ENCODE data around the gene DXO.
A peak's percentile ranks its signal among the peaks of the same experiment; 100 is the strongest.

DXO gene

GRCh38 chr6:31947070-31947675 is 24.8 kb downstream of the DXO start:
- TF ChIP-seq YY1 (IDR thresholded peaks at IDR 0.05; ENCODE audit: insufficient read depth, insufficient read length): no peak
- TF ChIP-seq ZNF274 (IDR thresholded peaks at IDR 0.05; ENCODE audit: low read depth, low read length): no peak
- no peak for TF ChIP-seq SUZ12 (IDR thresholded peaks at IDR 0.05; ENCODE audit: extremely low read depth, insufficient read depth, insufficient read length)
- no peaks in the 10 kb centered on the region for H3K4me1 ChIP-seq (ENCODE audit: insufficient read depth, insufficient read length)
- peaks cover 19% of the 10 kb centered on the region for H3K36me3 ChIP-seq (ENCODE audit: insufficient read depth, insufficient read length, low read length)
- H3K4me3 ChIP-seq (ENCODE audit: insufficient read length, low read depth): no peak overlapping the region
- DNase-seq (ENCODE audit: low read depth, low spot score): no peak
- no peak overlapping the region for H3K9ac ChIP-seq (ENCODE audit: insufficient read length, low read depth)
- no peaks in the 10 kb centered on the region for H3K27me3 ChIP-seq (ENCODE audit: insufficient read depth, insufficient read length)
- no peaks in the 10 kb centered on the region for H3K9me3 ChIP-seq (ENCODE audit: insufficient read depth, low read length)

GRCh38 chr6:31946370-31946885 is 25.5 kb downstream of the DXO start:
- Histone ChIP-seq H3K36me3 (ENCODE audit: insufficient read depth, insufficient read length, low read length) (peaks cover 12% of the 10 kb centered on the region), H3K9me3 (ENCODE audit: insufficient read depth, low read length) (no peaks in the 10 kb centered on the region), H3K9ac (ENCODE audit: insufficient read length, low read depth) (no peak overlapping the region), H3K4me1 (ENCODE audit: insufficient read depth, insufficient read length) (no peaks in the 10 kb centered on the region), H3K27me3 (ENCODE audit: insufficient read depth, insufficient read length) (no peaks in the 10 kb centered on the region), H3K4me3 (ENCODE audit: insufficient read length, low read depth) (no peak overlapping the region)
- no peak for TF ChIP-seq ZNF274 (IDR thresholded peaks at IDR 0.05; ENCODE audit: low read depth, low read length)
- TF ChIP-seq YY1 (IDR thresholded peaks at IDR 0.05; ENCODE audit: insufficient read depth, insufficient read length): no peak
- TF ChIP-seq SUZ12 (IDR thresholded peaks at IDR 0.05; ENCODE audit: extremely low read depth, insufficient read depth, insufficient read length): no peak
- no peak for DNase-seq (ENCODE audit: low read depth, low spot score)

- Histone ChIP-seq H3K4me1 (ENCODE audit: insufficient read depth, insufficient read length) (peaks cover 2% of the 10 kb centered on the region), H3K9ac (ENCODE audit: insufficient read length, low read depth) (no peak within 1 kb of the TSS), H3K4me3 (ENCODE audit: insufficient read length, low read depth) (no peak within 1 kb of the TSS), H3K9me3 (ENCODE audit: insufficient read depth, low read length) (no peaks in the 10 kb centered on the region), H3K27me3 (ENCODE audit: insufficient read depth, insufficient read length) (no peaks in the 10 kb centered on the region), H3K36me3 (ENCODE audit: insufficient read depth, insufficient read length, low read length) (peaks cover 5% of the 10 kb centered on the region)
- TF ChIP-seq SUZ12 (IDR thresholded peaks at IDR 0.05; ENCODE audit: extremely low read depth, insufficient read depth, insufficient read length): no peak
- no peak for TF ChIP-seq YY1 (IDR thresholded peaks at IDR 0.05; ENCODE audit: insufficient read depth, insufficient read length)
- no peak for TF ChIP-seq ZNF274 (IDR thresholded peaks at IDR 0.05; ENCODE audit: low read depth, low read length)
- no peak for DNase-seq (ENCODE audit: low read depth, low spot score)
Measured at GRCh38 chr6:31945507-31946369, 26.2 kb downstream of the DXO start, which contains the start of gene CFB. Gene CFB, plus strand, starts transcription at chr6:31946095. Its CDS starts 127 bp downstream, at chr6:31946222.

GRCh38 chr6:31945154-31945506 is 26.8 kb downstream of the DXO start:
- Histone ChIP-seq H3K4me1 (ENCODE audit: insufficient read depth, insufficient read length) (peaks cover 4% of the 10 kb centered on the region), H3K4me3 (ENCODE audit: insufficient read length, low read depth) (no peak overlapping the region), H3K9me3 (ENCODE audit: insufficient read depth, low read length) (no peaks in the 10 kb centered on the region), H3K9ac (ENCODE audit: insufficient read length, low read depth) (no peak overlapping the region), H3K36me3 (ENCODE audit: insufficient read depth, insufficient read length, low read length) (no peaks in the 10 kb centered on the region), H3K27me3 (ENCODE audit: insufficient read depth, insufficient read length) (no peaks in the 10 kb centered on the region)
- no peak for DNase-seq (ENCODE audit: low read depth, low spot score)
- TF ChIP-seq ZNF274 (IDR thresholded peaks at IDR 0.05; ENCODE audit: low read depth, low read length) (no peak), YY1 (IDR thresholded peaks at IDR 0.05; ENCODE audit: insufficient read depth, insufficient read length) (no peak), SUZ12 (IDR thresholded peaks at IDR 0.05; ENCODE audit: extremely low read depth, insufficient read depth, insufficient read length) (no peak)

GRCh38 chr6:31943742-31944141 is 28.2 kb downstream of the DXO start:
- no peak for DNase-seq (ENCODE audit: low read depth, low spot score)
- TF ChIP-seq YY1 (IDR thresholded peaks at IDR 0.05; ENCODE audit: insufficient read depth, insufficient read length): no peak
- TF ChIP-seq SUZ12 (IDR thresholded peaks at IDR 0.05; ENCODE audit: extremely low read depth, insufficient read depth, insufficient read length): no peak
- TF ChIP-seq ZNF274 (IDR thresholded peaks at IDR 0.05; ENCODE audit: low read depth, low read length): no peak
- peaks cover 5% of the 10 kb centered on the region for H3K4me1 ChIP-seq (ENCODE audit: insufficient read depth, insufficient read length)

GRCh38 chr6:31940256-31940664 is 31.7 kb downstream of the DXO start:
- no peak for DNase-seq (ENCODE audit: low read depth, low spot score)
- peak overlapping the region; percentile 10 for H3K9ac ChIP-seq (ENCODE audit: insufficient read length, low read depth)
- no peaks in the 10 kb centered on the region for H3K36me3 ChIP-seq (ENCODE audit: insufficient read depth, insufficient read length, low read length)
- H3K4me1 ChIP-seq (ENCODE audit: insufficient read depth, insufficient read length): peaks cover 5% of the 10 kb centered on the region
- H3K27me3 ChIP-seq (ENCODE audit: insufficient read depth, insufficient read length): no peaks in the 10 kb centered on the region
- no peaks in the 10 kb centered on the region for H3K9me3 ChIP-seq (ENCODE audit: insufficient read depth, low read length)
- H3K4me3 ChIP-seq (ENCODE audit: insufficient read length, low read depth): no peak overlapping the region
- TF ChIP-seq SUZ12 (IDR thresholded peaks at IDR 0.05; ENCODE audit: extremely low read depth, insufficient read depth, insufficient read length) (no peak), ZNF274 (IDR thresholded peaks at IDR 0.05; ENCODE audit: low read depth, low read length) (no peak), YY1 (IDR thresholded peaks at IDR 0.05; ENCODE audit: insufficient read depth, insufficient read length) (no peak)

More at GRCh38 chr6:31943742-31944141, 28.2 kb downstream of the DXO start:
- H3K27me3 ChIP-seq (ENCODE audit: insufficient read depth, insufficient read length): no peaks in the 10 kb centered on the region
- no peaks in the 10 kb centered on the region for H3K9me3 ChIP-seq (ENCODE audit: insufficient read depth, low read length)
- H3K36me3 ChIP-seq (ENCODE audit: insufficient read depth, insufficient read length, low read length): no peaks in the 10 kb centered on the region
- H3K4me3 ChIP-seq (ENCODE audit: insufficient read length, low read depth): no peak overlapping the region
- no peak overlapping the region for H3K9ac ChIP-seq (ENCODE audit: insufficient read length, low read depth)

- Histone ChIP-seq H3K9me3 (ENCODE audit: insufficient read depth, low read length) (peaks cover 5% of the 10 kb centered on the region; the same call in 1 of the 2 replicates), H3K9ac (ENCODE audit: insufficient read length, low read depth) (no peak overlapping the region), H3K36me3 (ENCODE audit: insufficient read depth, insufficient read length, low read length) (no peaks in the 10 kb centered on the region), H3K4me3 (ENCODE audit: insufficient read length, low read depth) (no peak overlapping the region), H3K27me3 (ENCODE audit: insufficient read depth, insufficient read length) (no peaks in the 10 kb centered on the region), H3K4me1 (ENCODE audit: insufficient read depth, insufficient read length) (peaks cover 4% of the 10 kb centered on the region)
- TF ChIP-seq YY1 (IDR thresholded peaks at IDR 0.05; ENCODE audit: insufficient read depth, insufficient read length): no peak
- no peak for TF ChIP-seq SUZ12 (IDR thresholded peaks at IDR 0.05; ENCODE audit: extremely low read depth, insufficient read depth, insufficient read length)
- no peak for TF ChIP-seq ZNF274 (IDR thresholded peaks at IDR 0.05; ENCODE audit: low read depth, low read length)
- DNase-seq (ENCODE audit: low read depth, low spot score): no peak
Measured at GRCh38 chr6:31935823-31936222, 36.1 kb downstream of the DXO start.

All from NT2/D1 (cell line).